HepG2 (cell line): ENCODE results near the gene STPG4. TPM values are rescaled to one million over a fixed set of nuclear protein-coding genes. Genes with fewer than 3 reads are reported as not detected.

Experiments used
- HMG20B ChIP-seq: conservative IDR thresholded peaks from 2 replicates; pipeline ENCODE4 v1.6.1; 2016; ENCODE audit warnings: missing genetic modification reagents, missing compliant biosample characterization
- HNF4A ChIP-seq: sonication (generic); formaldehyde crosslinking; IDR thresholded peaks from 2 replicates; pipeline ENCODE4 v1.4.0; 2020; ENCODE audit warnings: missing genetic modification reagents
- JARID2 ChIP-seq: sonication (generic); formaldehyde crosslinking; IDR thresholded peaks from 2 replicates; pipeline ENCODE4 v1.8.1; 2023; ENCODE audit warnings: missing genetic modification reagents, inconsistent platforms; ENCODE audit not compliant: insufficient replicate concordance
- MTF1 ChIP-seq: sonication (generic); formaldehyde crosslinking; IDR thresholded peaks from 2 replicates; pipeline ENCODE4 v1.5.0; 2020; ENCODE audit warnings: missing genetic modification reagents
- SATB2 ChIP-seq: sonication (generic); formaldehyde crosslinking; IDR thresholded peaks from 2 replicates; pipeline ENCODE4 v1.5.0; 2020; ENCODE audit warnings: missing genetic modification reagents
- SMAD1 ChIP-seq: sonication (generic); formaldehyde crosslinking; IDR thresholded peaks from 2 replicates; pipeline ENCODE4 v1.4.0; 2020; ENCODE audit warnings: missing genetic modification reagents, low read depth, mild to moderate bottlenecking, borderline replicate concordance
- SMAD9 ChIP-seq: sonication (generic); formaldehyde crosslinking; IDR thresholded peaks from 2 replicates; pipeline ENCODE4 v1.5.1; 2020; ENCODE audit warnings: mild to moderate bottlenecking, missing genetic modification reagents
- THYN1 ChIP-seq: sonication (generic); formaldehyde crosslinking; IDR thresholded peaks from 2 replicates; pipeline ENCODE4 v1.8.1; 2023; ENCODE audit warnings: low read depth, mild to moderate bottlenecking, moderate library complexity, missing genetic modification reagents, borderline replicate concordance
- ZBTB38 ChIP-seq: sonication (generic); formaldehyde crosslinking; IDR thresholded peaks from 2 replicates; pipeline ENCODE4 v1.5.1; 2020; ENCODE audit warnings: mild to moderate bottlenecking, missing genetic modification reagents
- ZFP41 ChIP-seq: sonication (generic); formaldehyde crosslinking; IDR thresholded peaks from 2 replicates; pipeline ENCODE4 v1.4.0; 2020; ENCODE audit warnings: mild to moderate bottlenecking, missing genetic modification reagents, borderline replicate concordance
- ZFX ChIP-seq: sonication (generic); formaldehyde crosslinking; IDR thresholded peaks from 2 replicates; pipeline ENCODE4 v1.4.0; 2020; ENCODE audit warnings: mild to moderate bottlenecking, low read depth, missing genetic modification reagents, moderate library complexity
- ZKSCAN1 ChIP-seq: fragments of 150-350 bp; IDR thresholded peaks from 2 replicates; pipeline ENCODE4 v1.6.1; 2014; ENCODE audit warnings: low read length
- ZNF124 ChIP-seq: sonication (generic); formaldehyde crosslinking; IDR thresholded peaks from 2 replicates; pipeline ENCODE4 v1.4.0; 2020; ENCODE audit warnings: missing genetic modification reagents
- ZNF274 ChIP-seq: sonication (generic); formaldehyde crosslinking; IDR thresholded peaks from 2 replicates; pipeline ENCODE4 v1.5.1; 2020; ENCODE audit warnings: mild to moderate bottlenecking, missing genetic modification reagents
- ZNF337 ChIP-seq: sonication (generic); formaldehyde crosslinking; IDR thresholded peaks from 2 replicates; pipeline ENCODE4 v1.5.1; 2020; ENCODE audit warnings: missing genetic modification reagents, low read depth, mild to moderate bottlenecking, borderline replicate concordance
- ZNF501 ChIP-seq: sonication (generic); formaldehyde crosslinking; IDR thresholded peaks from 2 replicates; pipeline ENCODE4 v1.5.1; 2020; ENCODE audit warnings: mild to moderate bottlenecking, moderate library complexity, missing genetic modification reagents
- ZNF510 ChIP-seq: sonication (generic); formaldehyde crosslinking; IDR thresholded peaks from 2 replicates; pipeline ENCODE4 v1.4.0; 2020; ENCODE audit warnings: low read depth, mild to moderate bottlenecking, missing genetic modification reagents
- ZNF543 ChIP-seq: sonication (generic); formaldehyde crosslinking; IDR thresholded peaks from 2 replicates; pipeline ENCODE4 v1.4.0; 2020; ENCODE audit warnings: mild to moderate bottlenecking, missing genetic modification reagents
- ZNF557 ChIP-seq: sonication (generic); formaldehyde crosslinking; IDR thresholded peaks from 2 replicates; pipeline ENCODE4 v1.4.0; 2020; ENCODE audit warnings: missing genetic modification reagents
- ZNF615 ChIP-seq: sonication (generic); formaldehyde crosslinking; IDR thresholded peaks from 2 replicates; pipeline ENCODE4 v1.5.0; 2020; ENCODE audit warnings: mild to moderate bottlenecking, missing genetic modification reagents, borderline replicate concordance
- ZNF678 ChIP-seq: sonication (generic); formaldehyde crosslinking; IDR thresholded peaks from 2 replicates; pipeline ENCODE4 v1.4.0; 2020; ENCODE audit warnings: mild to moderate bottlenecking, missing genetic modification reagents
- ZNF782 ChIP-seq: sonication (generic); formaldehyde crosslinking; IDR thresholded peaks from 2 replicates; pipeline ENCODE4 v1.4.0; 2020; ENCODE audit warnings: missing genetic modification reagents, mild to moderate bottlenecking, borderline replicate concordance
- polyA plus RNA-seq, 8 experiments: library from polyadenylated mRNA; depleted of rRNA in 3 of 8; stranded (reverse) in 7 of 8; unstranded in 1 of 8; fragments of >200 nt; fragmentation: Illumina TruSeq in 4 of 8; extraction: Trizol in 4 of 8; gene quantifications; 2 replicates each; pipeline versions ENCODE4 v1.2.1 to v1.2.3, GENCODE V29; 2011 to 2016; ENCODE audit warnings: low read depth in 4 of 8, missing spikeins in 1 of 8, mixed read lengths in 1 of 8; ENCODE audit not compliant: insufficient read depth in 1 of 8
- total RNA-seq, 5 experiments: library from RNA; depleted of rRNA; stranded (reverse); fragments of >200 nt; fragmentation: Illumina TruSeq; extraction: Trizol; gene quantifications; 2 replicates each; pipeline ENCODE4 v1.2.3, GENCODE V29; 2016; ENCODE audit warnings: low read depth in 1 of 5
- TF ChIP-seq, protein P1 (sequence below): sonication (generic); formaldehyde crosslinking; IDR thresholded peaks from 2 replicates; pipeline ENCODE4 v1.5.1; 2020; ENCODE audit warnings: missing genetic modification reagents, mild to moderate bottlenecking, borderline replicate concordance
- TF ChIP-seq, protein P2 (sequence below): sonication (generic); formaldehyde crosslinking; IDR thresholded peaks from 2 replicates; pipeline ENCODE4 v1.5.0; 2020; ENCODE audit warnings: mild to moderate bottlenecking, missing genetic modification reagents
- TF ChIP-seq, protein P3 (sequence below): sonication (generic); formaldehyde crosslinking; IDR thresholded peaks from 2 replicates; pipeline ENCODE4 v1.5.0; 2020; ENCODE audit warnings: mild to moderate bottlenecking, missing genetic modification reagents, borderline replicate concordance

STPG4 gene
- total and polyA plus RNA-seq, 2 of the 13 experiments (the other 11 are each of a cell fraction or from before 2014, with no cell fraction given) = 0.11 to 0.15 TPM

DNA sequence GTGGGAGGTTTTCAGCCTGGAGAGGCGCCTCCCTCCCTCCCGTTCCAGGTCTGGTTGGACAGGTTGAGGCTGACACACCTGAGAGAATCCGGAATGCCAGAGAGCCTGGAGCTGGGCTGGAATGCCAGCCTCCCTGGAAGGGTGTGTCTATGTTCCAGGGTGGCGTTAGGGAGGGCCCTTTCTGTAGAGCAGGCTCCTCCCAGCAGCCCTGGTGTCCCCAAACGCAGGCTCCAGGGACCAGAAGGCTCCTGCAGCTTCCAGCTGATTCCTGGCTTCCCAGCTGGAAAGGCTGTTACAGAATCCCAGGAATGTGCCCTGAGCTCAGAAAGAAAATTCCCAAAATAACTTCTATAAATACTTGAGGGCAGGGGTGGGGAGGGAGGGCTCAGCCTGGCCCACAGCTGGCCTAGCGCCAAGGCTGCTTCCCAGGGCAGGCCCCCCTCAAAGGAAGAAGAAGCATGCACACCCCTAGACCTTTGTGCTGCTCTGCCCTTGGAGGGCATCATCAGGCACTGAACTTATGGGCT is 85.4 kb downstream of the STPG4 start (continued):
- TF ChIP-seq, protein P1, sequence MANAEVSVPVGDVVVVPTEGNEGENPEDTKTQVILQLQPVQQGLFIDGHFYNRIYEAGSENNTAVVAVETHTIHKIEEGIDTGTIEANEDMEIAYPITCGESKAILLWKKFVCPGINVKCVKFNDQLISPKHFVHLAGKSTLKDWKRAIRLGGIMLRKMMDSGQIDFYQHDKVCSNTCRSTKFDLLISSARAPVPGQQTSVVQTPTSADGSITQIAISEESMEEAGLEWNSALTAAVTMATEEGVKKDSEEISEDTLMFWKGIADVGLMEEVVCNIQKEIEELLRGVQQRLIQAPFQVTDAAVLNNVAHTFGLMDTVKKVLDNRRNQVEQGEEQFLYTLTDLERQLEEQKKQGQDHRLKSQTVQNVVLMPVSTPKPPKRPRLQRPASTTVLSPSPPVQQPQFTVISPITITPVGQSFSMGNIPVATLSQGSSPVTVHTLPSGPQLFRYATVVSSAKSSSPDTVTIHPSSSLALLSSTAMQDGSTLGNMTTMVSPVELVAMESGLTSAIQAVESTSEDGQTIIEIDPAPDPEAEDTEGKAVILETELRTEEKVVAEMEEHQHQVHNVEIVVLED (CRISPR knock-in tag) = no peak
- TF ChIP-seq ZNF557 (CRISPR knock-in tag) (no peak), ZFX (CRISPR knock-in tag) (no peak), SMAD9 (no peak), ZNF510 (CRISPR knock-in tag) (no peak), ZNF782 (CRISPR knock-in tag) (no peak), SMAD1 (CRISPR knock-in tag) (no peak), MTF1 (CRISPR knock-in tag) (no peak), ZNF543 (CRISPR knock-in tag) (no peak; the same call in none of the 2 replicates), ZNF501 (CRISPR knock-in tag) (no peak), ZNF337 (CRISPR knock-in tag) (0 out of 2 replicates have a peak, but pooled peaks have one; percentile 6), JARID2 (CRISPR knock-in tag) (no peak), ZKSCAN1 (no peak), ZNF678 (no peak), ZNF615 (CRISPR knock-in tag) (no peak), HNF4A (CRISPR knock-in tag) (no peak; the same call in none of the 2 replicates), ZNF124 (no peak), THYN1 (CRISPR knock-in tag) (no peak), ZFP41 (CRISPR knock-in tag) (no peak), HMG20B (CRISPR knock-in tag) (0 out of 2 replicates have a peak, but pooled peaks have one; percentile 18), ZBTB38 (CRISPR knock-in tag) (0 out of 2 replicates have a peak, but pooled peaks have one; percentile 51), SATB2 (CRISPR knock-in tag) (no peak), ZNF274 (no peak)
- TF ChIP-seq, protein P2, sequence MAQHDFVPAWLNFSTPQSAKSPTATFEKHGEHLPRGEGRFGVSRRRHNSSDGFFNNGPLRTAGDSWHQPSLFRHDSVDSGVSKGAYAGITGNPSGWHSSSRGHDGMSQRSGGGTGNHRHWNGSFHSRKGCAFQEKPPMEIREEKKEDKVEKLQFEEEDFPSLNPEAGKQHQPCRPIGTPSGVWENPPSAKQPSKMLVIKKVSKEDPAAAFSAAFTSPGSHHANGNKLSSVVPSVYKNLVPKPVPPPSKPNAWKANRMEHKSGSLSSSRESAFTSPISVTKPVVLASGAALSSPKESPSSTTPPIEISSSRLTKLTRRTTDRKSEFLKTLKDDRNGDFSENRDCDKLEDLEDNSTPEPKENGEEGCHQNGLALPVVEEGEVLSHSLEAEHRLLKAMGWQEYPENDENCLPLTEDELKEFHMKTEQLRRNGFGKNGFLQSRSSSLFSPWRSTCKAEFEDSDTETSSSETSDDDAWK = no peak
- TF ChIP-seq, protein P3, sequence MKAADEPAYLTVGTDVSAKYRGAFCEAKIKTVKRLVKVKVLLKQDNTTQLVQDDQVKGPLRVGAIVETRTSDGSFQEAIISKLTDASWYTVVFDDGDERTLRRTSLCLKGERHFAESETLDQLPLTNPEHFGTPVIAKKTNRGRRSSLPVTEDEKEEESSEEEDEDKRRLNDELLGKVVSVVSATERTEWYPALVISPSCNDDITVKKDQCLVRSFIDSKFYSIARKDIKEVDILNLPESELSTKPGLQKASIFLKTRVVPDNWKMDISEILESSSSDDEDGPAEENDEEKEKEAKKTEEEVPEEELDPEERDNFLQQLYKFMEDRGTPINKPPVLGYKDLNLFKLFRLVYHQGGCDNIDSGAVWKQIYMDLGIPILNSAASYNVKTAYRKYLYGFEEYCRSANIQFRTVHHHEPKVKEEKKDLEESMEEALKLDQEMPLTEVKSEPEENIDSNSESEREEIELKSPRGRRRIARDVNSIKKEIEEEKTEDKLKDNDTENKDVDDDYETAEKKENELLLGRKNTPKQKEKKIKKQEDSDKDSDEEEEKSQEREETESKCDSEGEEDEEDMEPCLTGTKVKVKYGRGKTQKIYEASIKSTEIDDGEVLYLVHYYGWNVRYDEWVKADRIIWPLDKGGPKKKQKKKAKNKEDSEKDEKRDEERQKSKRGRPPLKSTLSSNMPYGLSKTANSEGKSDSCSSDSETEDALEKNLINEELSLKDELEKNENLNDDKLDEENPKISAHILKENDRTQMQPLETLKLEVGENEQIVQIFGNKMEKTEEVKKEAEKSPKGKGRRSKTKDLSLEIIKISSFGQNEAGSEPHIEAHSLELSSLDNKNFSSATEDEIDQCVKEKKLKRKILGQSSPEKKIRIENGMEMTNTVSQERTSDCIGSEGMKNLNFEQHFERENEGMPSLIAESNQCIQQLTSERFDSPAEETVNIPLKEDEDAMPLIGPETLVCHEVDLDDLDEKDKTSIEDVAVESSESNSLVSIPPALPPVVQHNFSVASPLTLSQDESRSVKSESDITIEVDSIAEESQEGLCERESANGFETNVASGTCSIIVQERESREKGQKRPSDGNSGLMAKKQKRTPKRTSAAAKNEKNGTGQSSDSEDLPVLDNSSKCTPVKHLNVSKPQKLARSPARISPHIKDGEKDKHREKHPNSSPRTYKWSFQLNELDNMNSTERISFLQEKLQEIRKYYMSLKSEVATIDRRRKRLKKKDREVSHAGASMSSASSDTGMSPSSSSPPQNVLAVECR (CRISPR knock-in tag) = peak; percentile 19; the same call in 1 of the 2 replicates
